HG03439 (cell line): ENCODE results near the gene HABP2.

Source experiments
- ATAC-seq: cut with Tn5 transposase; IDR thresholded peaks from one replicate; pipeline ENCODE4 v1.9.1; 2021; ENCODE audit warnings: mild to moderate bottlenecking, moderate library complexity; ENCODE audit not compliant: unreplicated experiment

Gene HABP2

DNA sequence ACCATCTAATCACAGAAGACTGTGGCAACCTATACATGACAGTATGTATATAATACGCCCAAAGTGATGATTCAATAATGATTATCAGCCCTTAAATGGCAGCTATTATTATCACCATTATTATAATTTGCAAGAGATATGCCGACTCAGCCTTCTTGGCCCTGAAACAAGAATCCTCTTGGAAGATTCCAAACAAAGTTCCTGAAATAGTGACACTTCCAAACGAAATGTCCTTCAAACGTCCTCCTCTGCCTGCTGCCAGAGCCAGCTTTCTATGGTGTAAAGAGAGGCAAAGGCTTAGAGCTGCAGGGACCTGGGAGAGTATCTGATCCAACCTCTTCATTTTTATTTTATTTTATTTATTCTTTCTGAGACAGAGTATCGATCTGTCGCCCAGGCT lies 75.0 kb downstream of the HABP2 start:
- ATAC-seq = no peak

DNA sequence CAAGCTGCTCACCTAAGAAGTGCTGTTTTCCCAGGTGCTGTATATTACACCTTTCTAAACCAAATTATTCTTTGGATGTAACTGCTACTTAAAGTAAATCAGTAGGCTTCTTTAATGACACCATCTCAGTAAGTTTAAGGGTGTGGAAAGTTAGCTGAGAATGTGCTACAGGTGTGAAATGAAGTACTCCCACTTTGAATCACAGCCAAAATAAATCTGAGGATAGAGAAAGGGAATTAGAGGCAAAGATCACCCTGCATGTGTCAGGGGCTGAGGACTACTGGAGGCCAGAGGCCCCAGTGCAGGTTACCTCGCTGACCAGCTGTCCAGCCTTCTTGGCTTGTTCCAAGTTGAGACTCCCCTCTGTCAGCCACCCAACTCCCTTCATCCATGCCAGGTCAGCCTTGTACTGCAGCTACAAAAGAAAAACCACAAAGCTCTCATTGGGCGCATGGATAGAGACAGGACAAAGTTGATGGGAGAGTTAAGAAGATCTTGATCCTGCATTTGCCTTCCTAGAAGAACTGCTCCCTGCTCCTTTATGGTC lies 75.8 kb downstream of the HABP2 start:
- ATAC-seq = no peak

DNA sequence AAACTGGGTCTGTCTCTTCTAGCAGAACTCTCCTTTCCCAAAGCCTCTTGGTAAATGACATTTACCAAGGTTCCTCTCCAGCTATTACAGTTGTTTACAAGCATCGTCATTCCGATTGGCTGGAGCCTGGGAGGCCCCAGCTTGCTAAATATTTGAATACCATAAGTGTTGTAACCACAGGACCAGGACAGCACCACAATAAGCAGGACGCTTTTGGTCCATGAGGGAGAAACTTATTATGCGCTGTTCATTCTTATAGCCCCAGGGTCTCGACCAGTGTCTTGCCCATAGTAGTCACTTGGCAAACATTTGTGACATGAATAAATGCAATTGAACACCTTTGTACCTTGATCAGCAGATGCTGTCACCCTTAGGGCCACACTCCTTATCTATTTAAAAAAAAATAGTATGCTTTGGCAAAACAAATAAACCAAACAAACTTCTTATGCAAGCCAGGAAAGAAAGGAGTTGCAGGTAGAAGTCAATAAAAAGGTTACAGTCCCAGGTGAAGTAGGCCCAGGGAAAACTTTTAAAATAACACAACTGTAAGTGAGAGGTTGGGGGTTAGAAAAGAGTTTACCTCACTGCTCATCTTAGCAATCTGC lies 78.2 kb downstream of the HABP2 start:
- no peak for ATAC-seq

DNA sequence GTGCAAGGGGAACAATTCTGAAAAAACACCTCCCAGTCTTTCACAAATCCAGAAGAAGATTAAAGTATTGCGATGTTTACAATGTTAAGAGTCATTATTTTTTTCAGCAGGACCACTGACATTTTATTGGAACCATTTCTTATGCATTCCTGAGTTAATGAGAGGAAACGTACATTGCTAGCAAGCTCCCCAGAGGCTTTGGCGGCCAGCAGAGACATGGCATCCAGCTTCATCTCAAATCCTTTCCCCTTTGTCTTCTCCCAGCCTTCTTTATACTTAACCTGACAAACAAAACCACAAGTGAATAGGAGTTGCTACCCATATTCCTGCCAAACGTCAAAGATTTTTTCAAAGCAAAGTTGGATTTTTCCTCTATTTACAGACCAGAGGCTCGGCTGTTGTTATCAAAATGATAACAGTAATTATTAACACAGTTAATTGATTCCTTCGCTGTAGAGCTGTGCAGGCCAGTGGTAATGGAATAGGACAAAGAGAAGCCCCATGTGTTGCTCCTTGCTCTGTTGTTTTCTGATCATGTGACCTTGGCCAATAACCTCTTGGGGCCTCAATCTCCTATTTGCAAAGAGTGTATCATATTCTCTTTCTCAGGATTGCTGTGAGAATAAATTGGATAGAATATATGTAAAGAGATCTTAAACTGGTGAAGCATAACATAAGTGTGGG lies 79.0 kb downstream of the HABP2 start:
- ATAC-seq = no peak
